Endometrium (tissue), 2 donors: Measurements from ENCODE around the gene FRMD4B.
A peak's percentile ranks its signal among the peaks of the same experiment; 100 is the strongest.

ENCODE experiments used
- FAIRE-seq: peaks from 2 replicates; lab custom pipeline; 2012; peaks lifted over from hg19 to GRCh38; lab: Jason Lieb, UNC
- donor health status: control.
- donor health status: control.

FRMD4B gene

GRCh38 chr3:69121513-69121912, 264.4 kb downstream of the FRMD4B start:
- no peak for FAIRE-seq

GRCh38 chr3:69120879-69121464, 264.9 kb downstream of the FRMD4B start:
- peak; percentile 54 for FAIRE-seq
